Thyroid gland (tissue), 4 donors: ENCODE measurements around the gene GPRC5A. TPM values are rescaled to one million over a fixed set of nuclear protein-coding genes. Genes with fewer than 3 reads are reported as not detected.
A peak's percentile ranks its signal among the peaks of the same experiment; 100 is the strongest.

Source experiments
- DNase-seq, 2 donors: peaks; one replicate each; pipeline ENCODE4 v3.0.0-alpha.2; 2019
- H3K27ac ChIP-seq, 3 donors: fragments of 200-600 bp; sonication (generic); 1 replicate in 2 of 3; 2 replicates in 1 of 3; pipeline ENCODE4 v1.5.1; 2016 to 2019; ENCODE audit warnings: mild to moderate bottlenecking in 1 of 3, moderate library complexity in 1 of 3
- H3K27me3 ChIP-seq: fragments of 200-600 bp; sonication (generic); one replicate; pipeline ENCODE4 v1.5.1; 2019
- H3K36me3 ChIP-seq, 2 donors: fragments of 200-600 bp; sonication (generic); one replicate each; pipeline ENCODE4 v1.5.1; 2016 to 2019
- H3K4me1 ChIP-seq, 2 donors: fragments of 200-600 bp; sonication (generic); one replicate each; pipeline ENCODE4 v1.5.1; 2017 to 2019
- H3K4me3 ChIP-seq, 3 donors: fragments of 200-600 bp; sonication (generic); replicated peaks in 1 of 3; 1 replicate in 2 of 3; 2 replicates in 1 of 3; pipeline ENCODE4 v1.5.1; 2016; ENCODE audit warnings: mild to moderate bottlenecking in 1 of 3
- H3K9me3 ChIP-seq: fragments of 200-600 bp; sonication (generic); one replicate; pipeline ENCODE4 v1.5.1; 2017
- POLR2A ChIP-seq, 2 donors: fragments of 450-650 bp; IDR thresholded peaks; one replicate each; pipeline ENCODE4 v1.6.1; 2017; ENCODE audit warnings: antibody characterized with exemption in 2 of 2, mild to moderate bottlenecking in 2 of 2, moderate library complexity in 1 of 2
- WGBS, 2 donors: methylation state at CpG; one replicate each; pipeline ENCODE4 v1.1.5; 2017; 5-methylcytosine and 5-hydroxymethylcytosine counted together
- intact Hi-C: fragments of 100-400 bp; cut with DNase I; formaldehyde crosslinking; loops from one replicate; pipeline ENCODE4 v1.15.1; 2023
- total RNA-seq, 4 donors: library from RNA; depleted of rRNA; stranded (reverse); fragments of >200 nt; gene quantifications; one replicate each; pipeline ENCODE4 v1.2.3, GENCODE V29; 2016
- TF ChIP-seq, protein P1 (sequence below), 6 experiments: fragments of 200-600 bp in 3 of 6; fragments of 450-650 bp in 3 of 6; sonication (generic) in 3 of 6; IDR thresholded peaks; one replicate each; pipeline ENCODE4 v1.5.1; 2016 to 2019; ENCODE audit warnings: antibody characterized with exemption in 6 of 6, mild to moderate bottlenecking in 2 of 6, inconsistent platforms in 1 of 6, moderate library complexity in 1 of 6

The GPRC5A gene
- total RNA-seq, 4 donors from 2014 or later: 107 to 207 (median 128) TPM

DNA sequence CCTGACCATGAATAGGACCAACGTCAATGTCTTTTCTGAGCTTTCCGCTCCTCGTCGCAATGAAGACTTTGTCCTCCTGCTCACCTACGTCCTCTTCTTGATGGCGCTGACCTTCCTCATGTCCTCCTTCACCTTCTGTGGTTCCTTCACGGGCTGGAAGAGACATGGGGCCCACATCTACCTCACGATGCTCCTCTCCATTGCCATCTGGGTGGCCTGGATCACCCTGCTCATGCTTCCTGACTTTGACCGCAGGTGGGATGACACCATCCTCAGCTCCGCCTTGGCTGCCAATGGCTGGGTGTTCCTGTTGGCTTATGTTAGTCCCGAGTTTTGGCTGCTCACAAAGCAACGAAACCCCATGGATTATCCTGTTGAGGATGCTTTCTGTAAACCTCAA is 17.3 kb downstream of the GPRC5A start:
- H3K4me3 ChIP-seq: no peak overlapping the region
- DNase-seq: no peak
- intact Hi-C loops: no loop called here
- H3K27me3 ChIP-seq: no peaks in the 10 kb centered on the region
- H3K9me3 ChIP-seq: no peaks in the 10 kb centered on the region
- 93 to 95% methylated on average over 12 of the region's 12 CpGs for WGBS, 2 donors
- H3K36me3 ChIP-seq: peaks cover 26 to 31% of the 10 kb centered on the region in 2 donors
- no peak overlapping the region for H3K27ac ChIP-seq
- TF ChIP-seq, protein P1, sequence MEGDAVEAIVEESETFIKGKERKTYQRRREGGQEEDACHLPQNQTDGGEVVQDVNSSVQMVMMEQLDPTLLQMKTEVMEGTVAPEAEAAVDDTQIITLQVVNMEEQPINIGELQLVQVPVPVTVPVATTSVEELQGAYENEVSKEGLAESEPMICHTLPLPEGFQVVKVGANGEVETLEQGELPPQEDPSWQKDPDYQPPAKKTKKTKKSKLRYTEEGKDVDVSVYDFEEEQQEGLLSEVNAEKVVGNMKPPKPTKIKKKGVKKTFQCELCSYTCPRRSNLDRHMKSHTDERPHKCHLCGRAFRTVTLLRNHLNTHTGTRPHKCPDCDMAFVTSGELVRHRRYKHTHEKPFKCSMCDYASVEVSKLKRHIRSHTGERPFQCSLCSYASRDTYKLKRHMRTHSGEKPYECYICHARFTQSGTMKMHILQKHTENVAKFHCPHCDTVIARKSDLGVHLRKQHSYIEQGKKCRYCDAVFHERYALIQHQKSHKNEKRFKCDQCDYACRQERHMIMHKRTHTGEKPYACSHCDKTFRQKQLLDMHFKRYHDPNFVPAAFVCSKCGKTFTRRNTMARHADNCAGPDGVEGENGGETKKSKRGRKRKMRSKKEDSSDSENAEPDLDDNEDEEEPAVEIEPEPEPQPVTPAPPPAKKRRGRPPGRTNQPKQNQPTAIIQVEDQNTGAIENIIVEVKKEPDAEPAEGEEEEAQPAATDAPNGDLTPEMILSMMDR (IDR thresholded peaks at IDR 0.05): no peak
- no peak for TF ChIP-seq POLR2A (IDR thresholded peaks at IDR 0.05)
- H3K4me1 ChIP-seq: peaks cover 0 to 19% of the 10 kb centered on the region in 2 donors

- no peak for DNase-seq
- no peaks in the 10 kb centered on the region for H3K27me3 ChIP-seq
- H3K9me3 ChIP-seq: no peaks in the 10 kb centered on the region
- TF ChIP-seq, protein P1 (IDR thresholded peaks at IDR 0.05): no peak
- TF ChIP-seq POLR2A (IDR thresholded peaks at IDR 0.05): no peak
- intact Hi-C loops: no loop called here
- WGBS, 2 donors: 65 to 71% methylated on average over 4 of the region's 4 CpGs
- peak overlapping the region in 1 of 3 donors; percentile 28 for H3K27ac ChIP-seq
- peaks cover 31 to 33% of the 10 kb centered on the region in 2 donors for H3K36me3 ChIP-seq
- peaks cover 0 to 18% of the 10 kb centered on the region in 2 donors for H3K4me1 ChIP-seq
- H3K4me3 ChIP-seq: no peak overlapping the region
These were observed 18.0 kb downstream of the GPRC5A start for GRCh38 chr12:12909228-12909994.

GRCh38 chr12:12909995-12910420 is 18.6 kb downstream of the GPRC5A start:
- peaks cover 0 to 18% of the 10 kb centered on the region in 2 donors for H3K4me1 ChIP-seq
- H3K36me3 ChIP-seq: peaks cover 31 to 33% of the 10 kb centered on the region in 2 donors
- no peaks in the 10 kb centered on the region for H3K9me3 ChIP-seq
- intact Hi-C loops: loop anchor here (10.0 kb wide), 3 partner anchors 125 to 325 kb away; partner anchors contain the start of gene APOLD1
- TF ChIP-seq, protein P1 (IDR thresholded peaks at IDR 0.05): no peak
- TF ChIP-seq POLR2A (IDR thresholded peaks at IDR 0.05): no peak
- no peaks in the 10 kb centered on the region for H3K27me3 ChIP-seq
- H3K4me3 ChIP-seq: no peak overlapping the region
- DNase-seq: no peak
- WGBS, 2 donors: 57 to 70% methylated on average over 4 of the region's 4 CpGs
- peak overlapping the region in 1 of 3 donors; percentile 28 for H3K27ac ChIP-seq

DNA sequence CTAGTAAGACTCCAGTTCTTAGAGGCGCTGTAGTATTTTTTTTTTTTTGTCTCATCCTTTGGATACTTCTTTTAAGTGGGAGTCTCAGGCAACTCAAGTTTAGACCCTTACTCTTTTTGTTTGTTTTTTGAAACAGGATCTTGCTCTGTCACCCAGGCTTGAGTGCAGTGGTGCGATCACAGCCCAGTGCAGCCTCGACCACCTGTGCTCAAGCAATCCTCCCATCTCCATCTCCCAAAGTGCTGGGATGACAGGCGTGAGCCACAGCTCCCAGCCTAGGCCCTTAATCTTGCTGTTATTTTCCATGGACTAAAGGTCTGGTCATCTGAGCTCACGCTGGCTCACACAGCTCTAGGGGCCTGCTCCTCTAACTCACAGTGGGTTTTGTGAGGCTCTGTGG is 21.3 kb downstream of the GPRC5A start:
- no peak for DNase-seq
- no peak overlapping the region for H3K4me3 ChIP-seq
- H3K36me3 ChIP-seq: peaks cover 31 to 34% of the 10 kb centered on the region in 2 donors
- no peaks in the 10 kb centered on the region for H3K27me3 ChIP-seq
- intact Hi-C loops: loop anchor here (10.0 kb wide), 3 partner anchors 128 to 322 kb away; partner anchors contain the start of gene APOLD1
- 86 to 89% methylated on average over 5 of the region's 5 CpGs for WGBS, 2 donors
- H3K27ac ChIP-seq: no peak overlapping the region
- H3K4me1 ChIP-seq: peaks cover 0 to 28% of the 10 kb centered on the region in 2 donors
- TF ChIP-seq, protein P1 (IDR thresholded peaks at IDR 0.05): no peak
- TF ChIP-seq POLR2A (IDR thresholded peaks at IDR 0.05): no peak
- no peaks in the 10 kb centered on the region for H3K9me3 ChIP-seq

GRCh38 chr12:12915656-12916055 is 24.3 kb downstream of the GPRC5A start:
- intact Hi-C loops: loop anchor here (5.0 to 10.0 kb wide), 4 partner anchors 67 to 319 kb away; partner anchors contain the start of gene APOLD1

More at GRCh38 chr12:12915656-12916055, 24.3 kb downstream of the GPRC5A start:
- TF ChIP-seq, protein P1 (IDR thresholded peaks at IDR 0.05): no peak
- no peak for TF ChIP-seq POLR2A (IDR thresholded peaks at IDR 0.05)
- H3K4me3 ChIP-seq: no peak overlapping the region
- WGBS, 2 donors: 81 to 85% methylated on average over 10 of the region's 10 CpGs
- H3K27me3 ChIP-seq: no peaks in the 10 kb centered on the region
- peak in 1 of 2 donors; percentile 12 for DNase-seq
- H3K4me1 ChIP-seq: peaks cover 0 to 10% of the 10 kb centered on the region in 2 donors
- no peaks in the 10 kb centered on the region for H3K9me3 ChIP-seq
- H3K36me3 ChIP-seq: peaks cover 16 to 24% of the 10 kb centered on the region in 2 donors
- H3K27ac ChIP-seq: no peak overlapping the region
